GM23248 (cell line): ENCODE data around the gene RAB17.

Source experiments
- EZH2 ChIP-seq: fragments of 200-600 bp; sonication (generic); IDR thresholded peaks from 2 replicates; pipeline ENCODE4 v1.6.1; 2018; ENCODE audit warnings: antibody characterized with exemption, mild to moderate bottlenecking; ENCODE audit not compliant: insufficient read depth, poor library complexity, severe bottlenecking
- EZH2phosphoT487 ChIP-seq: fragments of 200-600 bp; sonication (generic); IDR thresholded peaks from 2 replicates; pipeline ENCODE4 v1.6.1; 2018; ENCODE audit warnings: antibody characterized with exemption, moderate library complexity, mild to moderate bottlenecking, low read depth; ENCODE audit not compliant: insufficient read depth

DNA sequence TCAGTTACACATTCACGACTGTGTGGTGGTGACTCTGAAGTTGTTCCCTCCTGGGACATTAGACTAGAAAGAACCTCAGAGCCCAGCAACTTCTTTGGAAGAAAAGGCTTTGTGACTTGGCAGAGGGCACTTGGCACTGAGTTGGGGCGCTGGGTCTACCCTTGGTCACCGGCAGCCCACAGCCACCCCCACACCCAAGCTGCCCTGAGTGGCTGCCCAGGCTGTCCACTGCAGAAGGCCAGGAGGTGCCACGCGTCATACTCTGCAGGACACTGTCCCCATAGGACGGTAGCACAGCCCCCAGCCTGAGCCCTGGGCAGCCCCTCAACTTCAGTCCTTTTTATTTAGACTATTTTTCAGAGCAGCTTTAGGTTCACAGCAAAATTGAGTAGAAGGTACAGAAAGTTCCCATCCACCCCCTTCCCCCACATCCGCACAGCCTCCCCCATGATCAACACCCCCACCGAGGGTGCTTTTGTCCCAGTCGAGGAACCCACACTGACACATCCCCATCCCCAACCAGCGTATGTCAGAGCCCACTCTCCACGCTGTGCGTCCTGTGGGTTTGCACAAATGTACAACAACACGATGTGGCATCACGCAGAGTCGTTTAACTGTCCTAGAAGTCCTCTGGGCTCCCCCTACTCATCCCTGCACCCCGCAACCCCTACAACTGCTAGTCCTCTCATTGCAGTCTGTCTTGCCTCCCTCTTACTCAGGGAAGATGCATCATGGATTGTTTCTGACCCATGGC lies 23.1 kb downstream of the RAB17 start:
- TF ChIP-seq EZH2 = no peak
- no peak for TF ChIP-seq EZH2phosphoT487
